ENCODE data around the gene LRGUK.

LRGUK gene

DNA sequence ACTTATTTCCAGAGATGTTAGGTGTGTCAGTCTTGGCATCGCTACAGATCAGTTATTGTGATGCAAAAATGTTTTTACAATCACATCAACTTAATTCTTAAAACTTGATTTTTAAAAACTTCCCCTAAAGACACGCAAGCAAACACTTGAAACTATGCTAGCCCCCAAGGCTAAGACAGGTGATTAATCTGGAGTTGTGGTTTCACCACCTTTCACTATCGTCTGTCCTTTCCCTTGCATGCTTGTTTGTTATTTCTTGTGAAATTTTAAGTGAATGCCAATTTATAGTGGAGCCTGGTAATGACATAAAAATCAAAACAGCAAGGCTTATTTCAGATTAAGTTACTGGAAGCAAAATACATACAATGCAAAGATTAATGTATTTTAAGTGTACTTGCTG is 119.2 kb downstream of the LRGUK start:
- no peak for DNase-seq (ENCODE audit: low spot score)
- TF ChIP-seq, protein P1, sequence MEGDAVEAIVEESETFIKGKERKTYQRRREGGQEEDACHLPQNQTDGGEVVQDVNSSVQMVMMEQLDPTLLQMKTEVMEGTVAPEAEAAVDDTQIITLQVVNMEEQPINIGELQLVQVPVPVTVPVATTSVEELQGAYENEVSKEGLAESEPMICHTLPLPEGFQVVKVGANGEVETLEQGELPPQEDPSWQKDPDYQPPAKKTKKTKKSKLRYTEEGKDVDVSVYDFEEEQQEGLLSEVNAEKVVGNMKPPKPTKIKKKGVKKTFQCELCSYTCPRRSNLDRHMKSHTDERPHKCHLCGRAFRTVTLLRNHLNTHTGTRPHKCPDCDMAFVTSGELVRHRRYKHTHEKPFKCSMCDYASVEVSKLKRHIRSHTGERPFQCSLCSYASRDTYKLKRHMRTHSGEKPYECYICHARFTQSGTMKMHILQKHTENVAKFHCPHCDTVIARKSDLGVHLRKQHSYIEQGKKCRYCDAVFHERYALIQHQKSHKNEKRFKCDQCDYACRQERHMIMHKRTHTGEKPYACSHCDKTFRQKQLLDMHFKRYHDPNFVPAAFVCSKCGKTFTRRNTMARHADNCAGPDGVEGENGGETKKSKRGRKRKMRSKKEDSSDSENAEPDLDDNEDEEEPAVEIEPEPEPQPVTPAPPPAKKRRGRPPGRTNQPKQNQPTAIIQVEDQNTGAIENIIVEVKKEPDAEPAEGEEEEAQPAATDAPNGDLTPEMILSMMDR (IDR thresholded peaks at IDR 0.05; ENCODE audit: extremely low read depth, missing control alignments), result no peak

DNA sequence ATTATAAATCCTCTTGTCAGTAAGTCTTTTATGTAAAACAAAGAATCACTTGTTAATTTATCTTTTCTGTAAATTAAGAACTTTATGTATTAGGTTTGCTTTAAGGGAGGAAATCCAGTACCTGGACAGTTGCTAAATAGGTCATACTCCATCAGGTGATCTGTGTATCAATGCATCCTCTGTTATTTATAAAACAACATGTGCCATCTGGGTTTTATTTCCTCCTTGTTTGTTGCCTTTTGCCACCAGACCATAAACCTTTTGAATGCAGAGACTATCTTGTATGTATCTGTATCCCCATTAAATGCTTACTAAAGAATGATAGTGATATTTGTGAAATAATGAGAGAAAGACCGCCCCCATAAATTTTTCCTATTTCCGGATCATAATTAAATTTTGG is 119.6 kb downstream of the LRGUK start:
- TF ChIP-seq, protein P1 (IDR thresholded peaks at IDR 0.05; ENCODE audit: extremely low read depth, missing control alignments), result no peak

DNA sequence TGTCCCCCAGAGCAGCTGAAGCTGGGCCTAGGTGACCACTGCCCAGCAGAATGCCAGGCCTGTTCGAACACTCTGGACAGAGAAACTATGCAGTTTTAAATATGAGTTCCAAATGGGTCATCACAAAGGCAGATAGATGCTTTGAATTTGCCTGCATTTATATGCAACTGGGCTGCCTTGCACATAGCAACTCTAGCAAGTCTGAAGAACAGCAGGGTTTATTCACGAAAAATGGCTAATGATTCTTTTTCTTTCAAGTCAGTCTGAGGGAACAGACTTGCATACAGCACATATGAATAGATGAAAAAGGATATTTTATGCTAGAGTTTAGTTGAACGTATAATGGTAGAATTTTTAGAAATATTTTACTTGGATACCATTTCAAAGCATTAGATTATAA is 121.1 kb downstream of the LRGUK start:
- TF ChIP-seq, protein P1 (IDR thresholded peaks at IDR 0.05; ENCODE audit: extremely low read depth, missing control alignments), result no peak
- no peak for DNase-seq (ENCODE audit: low spot score)

More for the DNA sequence above, 119.6 kb downstream of the LRGUK start:
- DNase-seq (ENCODE audit: low spot score), result no peak

DNA sequence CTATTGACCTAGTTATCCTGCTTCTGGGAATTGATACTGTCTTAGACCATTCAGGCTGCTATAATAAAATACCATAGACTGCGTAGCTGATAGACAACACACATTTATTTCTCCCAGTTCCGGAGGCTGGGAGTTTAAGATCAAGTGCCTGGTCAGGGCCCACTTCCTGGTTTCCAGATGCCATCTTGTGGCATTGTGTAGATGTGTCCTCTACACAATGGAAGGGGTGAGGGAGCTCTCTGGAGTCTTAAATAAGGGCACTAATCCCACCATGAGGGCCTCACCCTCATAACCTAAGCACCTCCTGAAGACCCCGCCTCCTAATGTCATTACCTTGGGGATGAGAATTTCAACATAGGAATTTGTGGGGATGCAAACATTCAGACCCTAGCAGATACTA is 127.2 kb downstream of the LRGUK start:
- DNase-seq (ENCODE audit: low spot score), result no peak
- TF ChIP-seq, protein P1 (IDR thresholded peaks at IDR 0.05; ENCODE audit: extremely low read depth, missing control alignments), result no peak

DNA sequence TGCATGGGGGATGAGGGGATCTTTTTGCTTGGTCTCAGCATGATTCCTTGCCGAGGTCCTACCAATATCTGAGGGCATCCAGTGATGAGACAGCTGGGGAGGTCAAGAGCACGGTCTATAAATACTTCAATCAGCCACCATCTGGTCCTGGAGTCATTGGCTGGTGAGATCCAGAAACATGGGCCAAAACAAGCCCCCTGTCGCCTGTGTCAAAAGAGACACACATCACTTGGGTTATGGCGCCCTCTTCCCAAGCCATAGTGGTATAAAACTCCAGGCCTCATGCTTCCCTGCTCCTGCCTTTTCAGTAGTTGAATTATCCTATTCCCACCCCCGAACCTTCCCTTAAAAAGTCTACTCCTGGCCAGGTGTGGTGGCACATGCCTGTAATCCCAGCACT is 128.7 kb downstream of the LRGUK start:
- TF ChIP-seq, protein P1 (IDR thresholded peaks at IDR 0.05; ENCODE audit: extremely low read depth, missing control alignments), result no peak
- no peak for DNase-seq (ENCODE audit: low spot score)

DNA sequence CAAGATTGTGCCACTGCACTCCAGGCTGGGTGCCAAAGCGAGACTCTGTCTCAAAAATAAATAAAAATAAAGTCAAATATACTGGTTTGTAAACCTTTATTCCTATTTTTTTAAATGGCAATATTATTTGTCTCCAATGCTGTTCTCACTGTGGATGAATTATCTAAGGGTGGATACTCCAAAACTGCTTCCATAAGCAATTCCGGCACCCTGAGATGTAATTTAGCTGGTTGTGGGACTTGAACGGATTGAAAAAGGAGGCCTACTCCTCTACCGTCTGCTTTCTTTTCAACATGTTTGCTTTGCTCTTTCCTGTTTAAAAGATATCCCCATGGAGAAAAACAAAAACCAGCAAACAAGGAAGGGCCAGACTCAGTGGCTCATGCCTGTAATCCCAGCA is 135.2 kb downstream of the LRGUK start:
- DNase-seq (ENCODE audit: low spot score), result no peak
- TF ChIP-seq, protein P1 (IDR thresholded peaks at IDR 0.05; ENCODE audit: extremely low read depth, missing control alignments), result no peak

DNA sequence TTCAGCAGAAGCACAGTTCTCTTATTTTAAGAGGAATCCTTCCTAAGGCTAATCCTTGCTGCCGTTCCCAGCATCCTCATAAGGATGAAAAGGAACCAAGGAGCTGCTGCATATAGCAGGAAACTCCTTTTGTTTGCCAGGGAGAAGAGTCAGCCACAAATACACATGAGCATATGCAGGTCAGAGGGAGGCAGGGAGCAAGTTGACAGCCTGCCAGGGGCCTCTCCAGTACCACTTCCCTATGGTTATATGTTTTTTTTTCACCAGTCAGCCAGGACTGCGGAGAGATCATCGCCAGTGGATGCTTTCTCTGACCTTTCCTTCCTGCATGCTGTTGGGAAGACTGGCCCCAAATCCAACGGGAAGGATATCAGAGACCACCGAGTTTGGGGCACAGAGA is 149.8 kb downstream of the LRGUK start:
- DNase-seq (ENCODE audit: low spot score), result no peak
- TF ChIP-seq, protein P1 (IDR thresholded peaks at IDR 0.05; ENCODE audit: extremely low read depth, missing control alignments), result no peak
